B cell (primary cell): ENCODE measurements around the gene TLX1. TPM values are rescaled to one million over a fixed set of nuclear protein-coding genes. Genes with fewer than 3 reads are reported as not detected.

Experiments used
- ATAC-seq: fragments of 200-7000 bp; cut with Tn5 transposase; one replicate; pipeline ENCODE4 v1.10.0; 2021; ENCODE audit warnings: low read depth, mild to moderate bottlenecking, moderate number of reproducible peaks, moderate library complexity
- CTCF ChIA-PET: fragments of 350-600 bp; sonication (Branson Sonifier 250); formaldehyde crosslinking; loops from one replicate; lab custom pipeline; 2021; ENCODE audit warnings: antibody characterized with exemption, inconsistent platforms; lab: Charles Lee
- POLR2A ChIA-PET: fragments of 350-600 bp; sonication (Branson Sonifier 250); formaldehyde crosslinking; loops from one replicate; lab custom pipeline; 2021; ENCODE audit warnings: antibody characterized with exemption; lab: Charles Lee
- DNase-seq: peaks from one replicate; pipeline ENCODE4 v3.0.0; 2013
- H2AFZ ChIP-seq: 2 replicates; pipeline ENCODE4 v1.6.1; 2012; ENCODE audit warnings: mild to moderate bottlenecking, low read depth, low read length; ENCODE audit not compliant: insufficient read depth, poor library complexity, severe bottlenecking
- H3K27ac ChIP-seq, 2 donors: 1 replicate in 1 of 2; 2 replicates in 1 of 2; pipeline ENCODE4 v1.5.1; 2012 to 2013; ENCODE audit warnings: low read length in 2 of 2, mild to moderate bottlenecking in 2 of 2, moderate library complexity in 1 of 2
- H3K27me3 ChIP-seq, 4 experiments: fragments of 200-600 bp in 1 of 4; sonication (generic) in 1 of 4; replicated peaks in 1 of 4; 1 replicate in 2 of 4; 2 replicates in 2 of 4; pipeline versions ENCODE4 v1.6.1 to v1.7.0; 2013 to 2016; ENCODE audit warnings: low read length in 3 of 4, mild to moderate bottlenecking in 2 of 4, mixed read lengths in 1 of 4, moderate library complexity in 1 of 4; ENCODE audit not compliant: insufficient read depth in 4 of 4, control insufficient read depth in 3 of 4; ENCODE audit errors: control extremely low read depth in 1 of 4
- H3K36me3 ChIP-seq, 2 experiments: replicated peaks in 1 of 2; 1 replicate in 1 of 2; 2 replicates in 1 of 2; pipeline versions ENCODE4 v1.6.1 to v1.7.1; 2013; ENCODE audit warnings: low read length in 1 of 2; ENCODE audit not compliant: insufficient read depth in 2 of 2, control insufficient read depth in 1 of 2; ENCODE audit errors: control extremely low read depth in 1 of 2, extremely low read depth in 1 of 2
- H3K4me1 ChIP-seq, 2 donors: fragments of 200-600 bp in 1 of 2; sonication (generic) in 1 of 2; 1 replicate in 1 of 2; 2 replicates in 1 of 2; pipeline versions ENCODE4 v1.5.1 to v1.6.1; 2013 to 2017; ENCODE audit warnings: low read length in 2 of 2; ENCODE audit not compliant: control insufficient read depth in 2 of 2, insufficient read depth in 2 of 2
- H3K4me2 ChIP-seq: replicated peaks from 2 replicates; pipeline ENCODE3; 2012; ENCODE audit warnings: mild to moderate bottlenecking, low read depth, low read length; ENCODE audit not compliant: poor library complexity, severe bottlenecking
- H3K4me3 ChIP-seq, 5 experiments: fragments of 200-600 bp in 1 of 5; sonication (generic) in 1 of 5; 1 replicate in 3 of 5; 2 replicates in 2 of 5; pipeline versions ENCODE4 v1.5.1 to v1.7.0; 2011 to 2016; ENCODE audit warnings: low read length in 4 of 5, mild to moderate bottlenecking in 4 of 5, low read depth in 2 of 5, control low read depth in 1 of 5, moderate library complexity in 1 of 5; ENCODE audit not compliant: insufficient read depth in 1 of 5; ENCODE audit errors: control extremely low read depth in 1 of 5, extremely low read depth in 1 of 5
- H3K79me2 ChIP-seq: fragments of 200-600 bp; sonication (generic); one replicate; pipeline ENCODE4 v1.6.0; 2016; ENCODE audit warnings: low read length; ENCODE audit not compliant: control insufficient read depth, insufficient read depth
- H3K9ac ChIP-seq: fragments of 200-600 bp; sonication (generic); 2 replicates; pipeline ENCODE4 v1.6.1; 2017; ENCODE audit warnings: mild to moderate bottlenecking, low read length, moderate library complexity
- H3K9me3 ChIP-seq, 3 donors: one replicate each; pipeline versions ENCODE4 v1.6.1 to v1.7.1; 2013; ENCODE audit warnings: low read length in 2 of 3; ENCODE audit not compliant: control insufficient read depth in 2 of 3, insufficient read depth in 1 of 3; ENCODE audit errors: control extremely low read depth in 1 of 3
- H4K20me1 ChIP-seq: 2 replicates; pipeline ENCODE4 v1.6.0; 2012; ENCODE audit warnings: mild to moderate bottlenecking, low read length; ENCODE audit not compliant: insufficient read depth, control insufficient read depth, poor library complexity, severe bottlenecking
- H3K27ac Mint-ChIP-seq: one replicate; pipeline ENCODE4 v1.8.0; 2021; ENCODE audit warnings: mixed read lengths
- H3K27me3 Mint-ChIP-seq: one replicate; pipeline ENCODE4 v1.8.0; 2021; ENCODE audit warnings: mixed read lengths
- H3K4me1 Mint-ChIP-seq: one replicate; pipeline ENCODE4 v1.8.0; 2021; ENCODE audit warnings: mixed read lengths
- H3K4me3 Mint-ChIP-seq: one replicate; pipeline ENCODE4 v1.8.0; 2021; ENCODE audit warnings: mixed read lengths
- H3K9me3 Mint-ChIP-seq: one replicate; pipeline ENCODE4 v1.8.0; 2022; ENCODE audit warnings: mixed read lengths; ENCODE audit not compliant: insufficient read depth
- EZH2 ChIP-seq: IDR thresholded peaks from 2 replicates; pipeline ENCODE4 v1.6.1; 2012; ENCODE audit warnings: borderline replicate concordance, low read depth, mild to moderate bottlenecking, moderate library complexity, low read length; ENCODE audit not compliant: insufficient read depth, poor library complexity, severe bottlenecking
- WGBS: methylation state at CpG from one replicate; pipeline ENCODE4 v1.1.5; 2013; ENCODE audit warnings: missing lambda C conversion rate; ENCODE audit not compliant: insufficient coverage; 5-methylcytosine and 5-hydroxymethylcytosine counted together
- intact Hi-C: fragments of 100-400 bp; cut with micrococcal nuclease; formaldehyde crosslinking; loops from one replicate; pipeline ENCODE4 v1.10.0; 2022
- polyA minus RNA-seq: library from RNA; depleted of rRNA, polyadenylated mRNA; stranded (reverse); fragments of >200 nt; gene quantifications from 2 replicates; pipeline ENCODE4 v1.2.3, GENCODE V29; 2012
- polyA plus RNA-seq: library from polyadenylated mRNA; depleted of rRNA; stranded (reverse); fragments of >200 nt; gene quantifications from 2 replicates; pipeline ENCODE4 v1.2.3, GENCODE V29; 2012
- total RNA-seq, 2 donors: library from RNA; stranded (reverse); fragments of 120-200 nt in 1 of 2; gene quantifications; 1 replicate in 1 of 2; 2 replicates in 1 of 2; pipeline versions ENCODE4 v1.2.3 to v1.2.4, GENCODE V29; 2013 to 2022
- TF ChIP-seq, protein P1 (sequence below): fragments of 200-600 bp; IDR thresholded peaks from one replicate; pipeline ENCODE4 v1.8.0; 2022; ENCODE audit warnings: antibody characterized with exemption, mild to moderate bottlenecking

Gene TLX1
- total RNA-seq (not detected in 2 replicates), polyA plus RNA-seq (not detected in 2 replicates), polyA minus RNA-seq (0.14 TPM in 1 of 2 replicates, not detected in the other)
- total RNA-seq (2013), result not detected

DNA sequence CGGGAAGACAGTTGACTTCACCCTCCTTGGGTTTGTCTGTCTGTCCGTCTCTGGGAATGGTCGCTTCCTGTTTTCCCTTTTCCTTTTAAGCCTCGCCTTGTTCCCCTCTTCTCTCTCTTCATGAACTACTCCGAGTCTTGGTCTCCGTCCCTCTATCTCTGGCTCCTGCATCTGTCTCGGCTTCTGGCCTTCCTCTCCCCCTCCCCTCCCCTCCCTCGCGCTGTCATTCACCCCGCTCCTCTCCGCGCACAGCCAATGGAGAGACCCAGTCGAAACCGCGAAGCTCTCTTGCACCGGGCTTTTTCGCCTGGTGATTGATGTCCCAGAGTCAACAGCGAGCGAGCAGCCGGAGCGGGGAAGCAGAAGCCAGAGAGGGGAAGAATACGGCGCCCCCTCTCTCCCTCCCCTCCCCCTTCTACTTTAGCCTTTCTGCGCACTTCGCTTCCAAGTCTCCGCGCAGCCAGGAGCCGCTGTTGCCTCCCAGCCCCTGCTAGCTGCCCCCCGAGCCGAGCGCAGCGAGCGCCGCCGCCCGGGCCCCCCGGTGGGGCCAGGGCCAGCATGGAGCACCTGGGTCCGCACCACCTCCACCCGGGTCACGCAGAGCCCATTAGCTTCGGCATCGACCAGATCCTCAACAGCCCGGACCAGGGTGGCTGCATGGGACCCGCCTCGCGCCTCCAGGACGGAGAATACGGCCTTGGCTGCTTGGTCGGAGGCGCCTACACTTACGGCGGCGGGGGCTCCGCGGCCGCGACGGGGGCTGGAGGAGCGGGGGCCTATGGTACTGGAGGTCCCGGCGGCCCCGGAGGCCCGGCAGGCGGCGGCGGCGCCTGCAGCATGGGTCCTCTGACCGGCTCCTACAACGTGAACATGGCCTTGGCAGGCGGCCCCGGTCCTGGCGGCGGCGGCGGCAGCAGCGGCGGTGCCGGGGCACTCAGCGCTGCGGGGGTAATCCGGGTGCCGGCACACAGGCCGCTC lies at the start of gene TLX1:
Gene TLX1 (plus strand): TSS at position 317 of the 978 bp plus-strand sequence. CDS start 242 bp downstream, at position 559.
- ATAC-seq (peak; percentile 33), DNase-seq (peak; percentile 51)
- Histone ChIP-seq H3K36me3 (no peaks in the 10 kb centered on the region), H3K9ac (peak within 1 kb of the TSS; percentile 33), H3K79me2 (no peaks in the 10 kb centered on the region), H3K4me3 (peak within 1 kb of the TSS in 3 of 5 experiments; percentile 15 to 27 (median 25)), H4K20me1 (no peaks in the 10 kb centered on the region), H3K27ac (no peak within 1 kb of the TSS), H3K4me2 (peak within 1 kb of the TSS; percentile 76), H3K27me3 (peaks cover 0 to 93% (median 75%) of the 10 kb centered on the region in 4 experiments), H3K4me1 (peaks cover 48 to 65% of the 10 kb centered on the region in 2 donors), H3K9me3 (peaks cover 1 to 49% (median 3%) of the 10 kb centered on the region in 3 donors), H2AFZ (peak within 1 kb of the TSS; percentile 38)
- peaks cover 35% of the 10 kb centered on the region for H3K4me1 Mint-ChIP-seq
- no peak within 1 kb of the TSS for H3K27ac Mint-ChIP-seq
- no peaks in the 10 kb centered on the region for H3K9me3 Mint-ChIP-seq
- peak within 1 kb of the TSS; percentile 64 for H3K4me3 Mint-ChIP-seq
- CTCF ChIA-PET, result interaction anchor here (1.7 to 3.3 kb wide), 2 partner anchors 8 to 10 kb away, joined by 10 to 18 read pairs; no protein-coding TSS in a partner anchor
- POLR2A ChIA-PET, result no interaction called here
- WGBS, result 2% methylated on average over 81 of the region's 83 CpGs
- H3K27me3 Mint-ChIP-seq, result peaks cover 72% of the 10 kb centered on the region
- TF ChIP-seq EZH2, result peak; percentile 75
- TF ChIP-seq, protein P1, sequence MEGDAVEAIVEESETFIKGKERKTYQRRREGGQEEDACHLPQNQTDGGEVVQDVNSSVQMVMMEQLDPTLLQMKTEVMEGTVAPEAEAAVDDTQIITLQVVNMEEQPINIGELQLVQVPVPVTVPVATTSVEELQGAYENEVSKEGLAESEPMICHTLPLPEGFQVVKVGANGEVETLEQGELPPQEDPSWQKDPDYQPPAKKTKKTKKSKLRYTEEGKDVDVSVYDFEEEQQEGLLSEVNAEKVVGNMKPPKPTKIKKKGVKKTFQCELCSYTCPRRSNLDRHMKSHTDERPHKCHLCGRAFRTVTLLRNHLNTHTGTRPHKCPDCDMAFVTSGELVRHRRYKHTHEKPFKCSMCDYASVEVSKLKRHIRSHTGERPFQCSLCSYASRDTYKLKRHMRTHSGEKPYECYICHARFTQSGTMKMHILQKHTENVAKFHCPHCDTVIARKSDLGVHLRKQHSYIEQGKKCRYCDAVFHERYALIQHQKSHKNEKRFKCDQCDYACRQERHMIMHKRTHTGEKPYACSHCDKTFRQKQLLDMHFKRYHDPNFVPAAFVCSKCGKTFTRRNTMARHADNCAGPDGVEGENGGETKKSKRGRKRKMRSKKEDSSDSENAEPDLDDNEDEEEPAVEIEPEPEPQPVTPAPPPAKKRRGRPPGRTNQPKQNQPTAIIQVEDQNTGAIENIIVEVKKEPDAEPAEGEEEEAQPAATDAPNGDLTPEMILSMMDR, result no peak
- intact Hi-C loops, result loop anchor here (5.0 to 10.0 kb wide), 2 partner anchors 91 to 386 kb away; partner anchors contain the start of gene PAX2
